ENCODE measurements around the gene ADGRB3. TPM values are rescaled to one million over a fixed set of nuclear protein-coding genes. Genes with fewer than 3 reads are reported as not detected.

The ADGRB3 gene
- total RNA-seq, 4 donors from 2014 or later: 3.9 to 9.8 (median 7.2) TPM

GRCh38 chr6:68760485-68760884 is 125.4 kb downstream of the ADGRB3 start:
- H3K4me1 ChIP-seq: no peaks in the 10 kb centered on the region
- TF ChIP-seq POLR2A (IDR thresholded peaks at IDR 0.05): no peak
- TF ChIP-seq CTCF (IDR thresholded peaks at IDR 0.05): no peak
- TF ChIP-seq POLR2AphosphoS5 (IDR thresholded peaks at IDR 0.05): no peak
- no peaks in the 10 kb centered on the region for H3K27me3 ChIP-seq
- H3K4me3 ChIP-seq: no peak overlapping the region
- no peaks in the 10 kb centered on the region for H3K9me3 ChIP-seq
- H3K36me3 ChIP-seq: no peaks in the 10 kb centered on the region
- 66 to 71% methylated on average over 2 of the region's 2 CpGs for WGBS, 2 donors (ENCODE audit: low coverage in 1 of 2)
- ATAC-seq: no peak
- H3K27ac ChIP-seq: no peak overlapping the region

GRCh38 chr6:68760941-68761676 is 126.0 kb downstream of the ADGRB3 start:
- ATAC-seq: no peak
- Histone ChIP-seq H3K27me3 (no peaks in the 10 kb centered on the region), H3K36me3 (no peaks in the 10 kb centered on the region), H3K4me3 (no peak overlapping the region), H3K4me1 (no peaks in the 10 kb centered on the region), H3K27ac (no peak overlapping the region), H3K9me3 (no peaks in the 10 kb centered on the region)
- 68 to 72% methylated on average over 8 of the region's 8 CpGs for WGBS, 2 donors (ENCODE audit: low coverage in 1 of 2)
- TF ChIP-seq POLR2AphosphoS5 (IDR thresholded peaks at IDR 0.05): no peak
- no peak for TF ChIP-seq CTCF (IDR thresholded peaks at IDR 0.05)
- TF ChIP-seq EP300 (IDR thresholded peaks at IDR 0.05): no peak

- TF ChIP-seq POLR2AphosphoS5 (IDR thresholded peaks at IDR 0.05): no peak
- TF ChIP-seq EP300 (IDR thresholded peaks at IDR 0.05): no peak
- TF ChIP-seq CTCF (IDR thresholded peaks at IDR 0.05): no peak
- no peak for TF ChIP-seq POLR2A (IDR thresholded peaks at IDR 0.05)
- no peak overlapping the region for H3K27ac ChIP-seq
- H3K4me1 ChIP-seq: no peaks in the 10 kb centered on the region
- H3K36me3 ChIP-seq: no peaks in the 10 kb centered on the region
- no peak overlapping the region for H3K4me3 ChIP-seq
- H3K27me3 ChIP-seq: no peaks in the 10 kb centered on the region
- no peak for ATAC-seq
- whole genome bisulfite sequencing, 2 donors (ENCODE audit: low coverage in 1 of 2): 80 to 88% methylated on average over 2 of the region's 2 CpGs
- H3K9me3 ChIP-seq: no peaks in the 10 kb centered on the region
Observed at GRCh38 chr6:68761985-68762384, 126.9 kb downstream of the ADGRB3 start.

GRCh38 chr6:68771426-68771825 is 136.3 kb downstream of the ADGRB3 start:
- H3K36me3 ChIP-seq: no peaks in the 10 kb centered on the region
- H3K27ac ChIP-seq: no peak overlapping the region
- H3K9me3 ChIP-seq: no peaks in the 10 kb centered on the region
- ATAC-seq: no peak
- H3K4me3 ChIP-seq: no peak overlapping the region
- no peaks in the 10 kb centered on the region for H3K4me1 ChIP-seq
- H3K27me3 ChIP-seq: no peaks in the 10 kb centered on the region
- TF ChIP-seq CTCF (IDR thresholded peaks at IDR 0.05) (no peak), POLR2A (IDR thresholded peaks at IDR 0.05) (no peak), POLR2AphosphoS5 (IDR thresholded peaks at IDR 0.05) (no peak), EP300 (IDR thresholded peaks at IDR 0.05) (no peak)

- 46 to 60% methylated on average over 1 of the region's 1 CpG for WGBS, 2 donors (ENCODE audit: low coverage in 1 of 2)
- Histone ChIP-seq H3K36me3 (no peaks in the 10 kb centered on the region), H3K27ac (no peak overlapping the region), H3K4me3 (no peak overlapping the region), H3K9me3 (no peaks in the 10 kb centered on the region), H3K27me3 (no peaks in the 10 kb centered on the region), H3K4me1 (no peaks in the 10 kb centered on the region)
- no peak for TF ChIP-seq POLR2A (IDR thresholded peaks at IDR 0.05)
- TF ChIP-seq EP300 (IDR thresholded peaks at IDR 0.05): no peak
- no peak for TF ChIP-seq POLR2AphosphoS5 (IDR thresholded peaks at IDR 0.05)
- no peak for TF ChIP-seq CTCF (IDR thresholded peaks at IDR 0.05)
- ATAC-seq: no peak
Observed at GRCh38 chr6:68774843-68775242, 139.8 kb downstream of the ADGRB3 start.
